Activated CD4-positive, CD25-positive, alpha-beta regulatory T cell treated with anti-CD3 and anti-CD28 coated beads, Interleukin-2, amount 50 U/mL, for 24 hours (primary cell): ENCODE results near the gene SOWAHA.

Source experiments
- ATAC-seq, 2 donors: fragments of 150-1000 bp; cut with Tn5 transposase; one replicate each; pipeline ENCODE4 v1.10.0; 2021; ENCODE audit warnings: mild to moderate bottlenecking in 1 of 2, moderate library complexity in 1 of 2

The SOWAHA gene

DNA sequence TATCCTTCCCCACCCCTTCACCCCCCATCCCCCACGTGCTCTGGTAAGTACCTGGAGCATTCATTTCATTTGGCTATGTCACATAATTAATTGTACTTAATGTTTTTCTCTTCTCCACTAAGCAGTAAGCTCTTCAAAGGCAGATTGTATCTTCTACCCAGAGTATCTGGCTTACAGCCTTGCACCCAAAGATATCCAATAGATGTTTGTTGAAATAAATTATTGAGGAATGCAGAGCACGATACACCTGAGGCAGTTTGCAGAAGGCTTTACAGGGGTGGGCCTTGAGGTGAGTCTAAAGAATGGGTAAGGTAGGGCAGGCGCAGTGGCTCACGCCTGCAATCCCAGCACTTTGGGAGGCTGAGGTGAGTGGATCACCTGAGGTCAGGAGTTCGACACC lies 2.5 kb upstream of the SOWAHA start:
- no peak for ATAC-seq

GRCh38 chr5:132812123-132812765 lies 858 bp upstream of the SOWAHA start:
- no peak for ATAC-seq

- peak; percentile 44 to 51 for ATAC-seq
These were observed 749 bp downstream of the SOWAHA start for GRCh38 chr5:132813599-132814502.

DNA sequence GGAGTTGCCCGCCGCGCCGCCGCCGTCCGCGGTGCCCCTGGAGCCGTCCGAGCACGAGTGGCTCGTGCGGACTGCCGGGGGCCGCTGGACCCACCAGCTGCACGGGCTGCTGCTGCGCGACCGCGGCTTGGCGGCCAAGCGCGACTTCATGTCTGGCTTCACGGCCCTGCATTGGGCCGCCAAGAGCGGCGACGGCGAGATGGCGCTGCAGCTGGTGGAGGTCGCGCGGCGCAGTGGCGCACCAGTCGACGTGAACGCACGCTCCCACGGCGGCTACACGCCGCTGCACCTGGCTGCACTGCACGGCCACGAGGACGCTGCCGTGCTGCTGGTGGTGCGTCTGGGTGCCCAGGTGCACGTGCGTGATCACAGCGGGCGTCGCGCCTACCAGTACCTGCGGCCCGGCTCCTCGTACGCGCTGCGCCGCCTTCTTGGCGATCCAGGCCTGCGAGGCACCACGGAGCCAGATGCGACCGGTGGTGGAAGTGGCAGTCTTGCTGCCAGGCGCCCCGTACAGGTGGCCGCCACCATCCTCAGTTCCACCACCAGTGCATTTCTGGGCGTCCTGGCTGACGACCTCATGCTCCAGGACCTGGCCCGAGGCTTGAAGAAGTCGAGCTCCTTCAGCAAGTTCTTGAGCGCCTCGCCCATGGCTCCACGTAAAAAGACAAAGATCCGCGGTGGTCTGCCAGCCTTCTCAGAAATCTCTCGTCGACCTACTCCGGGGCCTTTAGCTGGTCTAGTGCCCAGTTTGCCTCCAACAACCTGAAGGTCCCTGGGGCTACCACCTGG lies 1.6 kb downstream of the SOWAHA start:
- ATAC-seq, result no peak

GRCh38 chr5:132815454-132815853 lies 2.4 kb downstream of the SOWAHA start:
- no peak for ATAC-seq

DNA sequence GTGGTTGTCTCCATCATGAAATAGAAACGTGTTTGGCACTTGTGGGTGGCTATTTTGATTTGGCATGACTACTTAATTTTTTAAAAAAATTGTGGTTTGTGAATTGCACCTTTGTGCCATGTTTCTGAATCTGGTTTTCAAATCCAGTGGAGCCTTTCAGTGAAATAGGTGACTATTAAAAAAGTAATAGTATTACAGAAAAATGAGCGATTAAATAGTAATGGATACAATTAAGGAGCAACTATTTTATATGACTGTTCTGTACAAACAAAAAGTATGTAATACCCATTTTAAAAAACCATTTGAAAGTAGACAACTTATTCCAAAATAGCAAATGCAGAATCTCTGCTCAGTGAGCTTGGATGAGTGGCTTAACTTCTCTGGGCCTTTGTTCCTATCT lies 3.0 kb downstream of the SOWAHA start:
- ATAC-seq, result no peak

DNA sequence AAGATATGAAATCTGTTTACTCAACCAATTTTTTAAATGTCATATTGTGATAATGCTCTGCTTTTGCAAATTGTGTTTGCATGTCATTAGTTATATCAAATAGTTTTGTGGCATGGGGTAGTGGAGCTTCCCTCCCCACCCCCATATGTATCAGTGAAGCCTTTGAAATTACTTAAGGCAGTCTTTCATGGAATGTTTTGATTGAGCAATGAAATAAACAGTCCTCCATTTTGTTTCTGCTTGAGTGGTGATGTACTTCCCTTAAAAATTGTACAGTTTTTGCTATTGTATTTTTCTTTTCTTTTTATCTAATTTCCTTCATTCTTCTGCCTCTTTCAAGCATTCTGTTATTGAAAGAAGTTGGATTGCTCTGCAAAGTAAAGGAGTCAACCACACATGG lies 3.5 kb downstream of the SOWAHA start:
- no peak for ATAC-seq

DNA sequence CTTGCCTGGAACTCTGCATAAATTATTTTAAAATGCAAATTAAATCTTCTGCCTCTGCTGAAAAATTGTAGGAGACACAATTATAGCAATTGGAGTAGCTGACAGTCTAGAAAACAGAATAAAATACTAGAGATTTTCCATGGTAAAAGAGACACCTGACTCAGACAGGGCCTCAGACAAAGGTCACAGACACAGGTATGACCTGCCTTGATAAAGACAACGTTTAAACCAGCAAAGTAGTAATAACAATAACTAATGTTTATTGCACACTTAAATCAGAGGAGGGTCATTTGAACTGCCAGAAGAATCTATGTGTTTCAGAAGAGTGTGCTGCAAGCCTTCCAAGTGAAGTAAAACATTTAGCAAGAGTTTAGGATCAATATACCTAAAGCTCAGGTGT lies 3.9 kb downstream of the SOWAHA start:
- ATAC-seq, result no peak

- ATAC-seq, result no peak
These were observed 6.4 kb downstream of the SOWAHA start for GRCh38 chr5:132819468-132819867.

DNA sequence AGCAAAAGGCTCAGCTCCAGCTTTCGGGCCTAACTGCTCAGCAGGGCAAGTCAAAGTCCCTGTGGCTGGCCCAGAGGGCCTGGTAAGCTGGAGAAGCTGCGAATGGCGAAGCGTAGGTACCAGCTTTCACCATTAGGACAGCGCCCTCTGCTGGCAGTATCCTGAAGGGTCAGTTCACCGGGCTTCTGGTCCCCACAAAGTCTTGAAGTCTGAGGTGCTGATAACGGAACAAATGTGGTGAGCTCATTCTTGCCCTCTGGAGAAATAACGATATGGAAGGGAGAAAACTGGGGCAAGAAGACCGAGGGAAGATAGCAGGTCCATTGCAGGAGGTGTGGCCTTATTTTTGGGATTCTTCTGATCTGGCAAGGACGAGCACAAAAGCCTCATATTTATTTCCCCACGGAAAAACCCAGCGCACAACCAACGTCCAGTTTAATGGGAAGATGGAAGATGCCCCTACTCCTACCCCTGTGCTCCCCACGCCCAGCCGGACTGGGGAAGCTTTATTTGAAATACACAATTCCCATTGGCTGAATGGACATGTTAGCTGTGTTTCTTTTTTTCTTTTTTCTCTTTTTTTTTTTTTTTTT lies 7.2 kb downstream of the SOWAHA start:
- ATAC-seq, result peak; percentile 87 to 90

DNA sequence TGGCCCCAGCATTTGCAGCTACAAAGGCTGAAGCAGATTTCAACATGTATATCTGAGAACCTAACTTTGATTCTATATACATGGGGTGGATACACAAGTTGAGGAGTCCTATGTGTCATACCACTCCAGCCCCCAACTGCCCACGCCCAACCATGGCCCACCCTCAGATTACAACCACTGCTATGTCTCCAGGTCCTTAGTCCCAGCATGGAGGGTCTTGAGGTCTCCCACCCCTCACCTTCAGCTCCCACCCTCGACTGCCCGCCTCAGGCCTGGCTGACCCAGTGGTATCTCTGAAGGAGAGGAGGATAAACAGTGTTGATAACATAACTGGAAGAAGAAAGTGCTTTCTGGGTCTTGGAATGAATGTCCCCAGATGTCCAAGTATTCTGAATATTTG lies 8.2 kb downstream of the SOWAHA start:
- ATAC-seq, result no peak

DNA sequence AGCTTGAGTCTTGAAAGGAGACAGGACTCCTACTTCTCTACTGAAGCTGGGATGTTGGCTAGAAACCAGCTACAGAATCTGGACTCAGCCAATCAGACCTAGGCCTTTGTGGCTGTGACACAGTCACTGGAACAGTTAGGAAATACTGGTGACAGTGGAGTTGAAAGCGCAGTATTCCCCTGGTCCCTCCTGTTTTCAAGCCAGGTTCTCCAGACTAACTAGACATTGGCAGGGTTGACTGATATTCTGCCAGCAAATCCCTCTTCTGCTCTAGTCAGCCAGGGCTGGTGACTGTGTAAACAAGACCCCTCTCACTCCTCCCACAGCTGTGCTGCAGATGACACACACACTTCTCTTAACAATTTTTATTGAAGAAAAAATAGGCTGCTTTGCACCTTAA lies 8.7 kb downstream of the SOWAHA start:
- no peak for ATAC-seq

GRCh38 chr5:132822650-132823480 lies 9.8 kb downstream of the SOWAHA start:
- ATAC-seq, result no peak

- no peak for ATAC-seq
These were observed 10.5 kb downstream of the SOWAHA start for GRCh38 chr5:132823481-132824050.

- no peak for ATAC-seq
These were observed 11.3 kb downstream of the SOWAHA start for GRCh38 chr5:132824426-132824825.

- no peak for ATAC-seq
These were observed 12.1 kb downstream of the SOWAHA start for GRCh38 chr5:132825033-132825833.

- ATAC-seq, result no peak
These were observed 12.8 kb downstream of the SOWAHA start for GRCh38 chr5:132825834-132826391.

- no peak for ATAC-seq
These were observed 13.5 kb downstream of the SOWAHA start for GRCh38 chr5:132826424-132827082.

DNA sequence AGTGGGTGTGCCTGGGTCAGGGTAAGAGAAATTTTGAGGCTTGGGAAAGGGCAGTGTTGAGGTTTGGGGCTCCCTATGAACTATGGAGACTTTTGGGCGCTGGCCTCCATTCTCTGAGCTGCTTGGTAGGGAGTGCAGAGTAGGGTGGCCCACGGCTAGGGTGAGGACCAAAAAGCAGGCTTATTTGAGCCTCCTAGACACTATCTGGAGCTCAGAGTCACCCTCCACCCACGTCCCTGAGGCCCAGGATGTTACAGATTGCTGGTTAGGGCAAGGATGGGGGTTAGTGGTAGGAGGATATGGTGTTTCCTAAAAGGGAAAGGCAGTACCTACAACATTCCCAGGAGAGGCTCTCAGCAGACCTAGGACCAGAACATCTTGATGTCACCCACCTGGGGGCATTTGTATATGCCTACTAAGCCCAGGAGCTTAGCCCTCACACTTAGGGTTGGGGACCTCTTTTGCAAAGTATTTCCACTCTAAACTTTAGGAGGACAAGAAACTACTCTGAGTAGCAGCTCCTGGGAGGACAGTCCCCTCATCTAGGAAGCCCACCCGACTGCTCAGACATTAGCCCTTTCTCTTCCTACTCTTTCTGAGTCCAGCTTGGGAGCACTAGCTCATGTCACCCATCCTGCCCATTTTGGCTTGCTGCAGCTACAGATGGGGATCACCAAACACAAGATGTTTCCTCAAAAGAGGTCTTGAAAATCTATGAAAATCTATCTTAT lies 15.0 kb downstream of the SOWAHA start:
- no peak for ATAC-seq
